ENCODE data around the gene KRT85.

The KRT85 gene

GRCh38 chr12:52336641-52337040 is 30.6 kb downstream of the KRT85 start:
- DNase-seq: no peak
- intact Hi-C loops (cut with DNase I): no loop called here

GRCh38 chr12:52335598-52336262 is 31.6 kb downstream of the KRT85 start:
- DNase-seq: no peak
- intact Hi-C loops (cut with DNase I): no loop called here

- DNase-seq: no peak
- intact Hi-C loops (cut with DNase I): no loop called here
Measured at GRCh38 chr12:52334185-52334584, 33.1 kb downstream of the KRT85 start.

GRCh38 chr12:52333321-52333720 is 34.0 kb downstream of the KRT85 start:
- no peak for DNase-seq
- intact Hi-C loops (cut with DNase I): no loop called here

GRCh38 chr12:52332381-52332780 is 34.9 kb downstream of the KRT85 start:
- intact Hi-C loops (cut with DNase I): no loop called here

GRCh38 chr12:52331833-52332232 is 35.4 kb downstream of the KRT85 start:
- intact Hi-C loops (cut with DNase I): no loop called here

More at GRCh38 chr12:52332381-52332780, 34.9 kb downstream of the KRT85 start:
- DNase-seq: no peak

GRCh38 chr12:52331039-52331438 is 36.2 kb downstream of the KRT85 start:
- DNase-seq: no peak
- intact Hi-C loops (cut with DNase I): no loop called here

More at GRCh38 chr12:52331833-52332232, 35.4 kb downstream of the KRT85 start:
- DNase-seq: no peak

- DNase-seq: no peak
- intact Hi-C loops (cut with DNase I): loop anchor here (5.0 kb wide), 1 partner anchor 171 kb away; no protein-coding TSS in a partner anchor
Measured at GRCh38 chr12:52327830-52328500, 39.3 kb downstream of the KRT85 start.

- DNase-seq: peak; percentile 62 to 94 (median 84)
- intact Hi-C loops (cut with DNase I): loop anchor here (5.0 kb wide), 1 partner anchor 170 kb away; no protein-coding TSS in a partner anchor
Measured at GRCh38 chr12:52327052-52327829, 40.0 kb downstream of the KRT85 start.

GRCh38 chr12:52324153-52324444 is 43.2 kb downstream of the KRT85 start:
- DNase-seq: peak in 1 of 42 donors; percentile 16
- intact Hi-C loops (cut with DNase I): no loop called here

- intact Hi-C loops (cut with DNase I): no loop called here
- DNase-seq: peak in 1 of 42 donors; percentile 19
Measured at GRCh38 chr12:52323416-52324152, 43.7 kb downstream of the KRT85 start.

GRCh38 chr12:52323001-52323400 is 44.3 kb downstream of the KRT85 start:
- intact Hi-C loops (cut with DNase I): no loop called here
- no peak for DNase-seq

GRCh38 chr12:52322069-52322468 is 45.2 kb downstream of the KRT85 start:
- intact Hi-C loops (cut with DNase I): no loop called here

GRCh38 chr12:52321418-52321817 is 45.9 kb downstream of the KRT85 start:
- peak in 33 of 42 donors; percentile 12 to 70 (median 44) for DNase-seq
- intact Hi-C loops (cut with DNase I): no loop called here

More at GRCh38 chr12:52322069-52322468, 45.2 kb downstream of the KRT85 start:
- no peak for DNase-seq

GRCh38 chr12:52320784-52321400 is 46.4 kb downstream of the KRT85 start, which contains the start of gene KRT83:
Gene KRT83 (minus strand): TSS chr12:52321398. CDS start chr12:52321335, 63 bp downstream.
- no peak for DNase-seq
- intact Hi-C loops (cut with DNase I): no loop called here

- peak in 2 of 42 donors; percentile 8 to 32 for DNase-seq
- intact Hi-C loops (cut with DNase I): no loop called here
Measured at GRCh38 chr12:52319097-52319496, 48.2 kb downstream of the KRT85 start.

GRCh38 chr12:52318241-52318990 is 48.9 kb downstream of the KRT85 start:
- intact Hi-C loops (cut with DNase I): no loop called here
- peak in 1 of 42 donors; percentile 16 for DNase-seq

GRCh38 chr12:52317468-52318052 is 49.7 kb downstream of the KRT85 start:
- peak in 2 of 42 donors; percentile 10 to 21 for DNase-seq
- intact Hi-C loops (cut with DNase I): no loop called here
